ENCODE data around the gene UBE2E3.

The UBE2E3 gene

GRCh38 chr2:180971811-180972210 lies 8.6 kb upstream of the UBE2E3 start:
- Histone ChIP-seq H3K9me3 (ENCODE audit: control insufficient read depth in 1 of 2, low read length in 2 of 2) (no peaks in the 10 kb centered on the region), H3K27me3 (ENCODE audit: control insufficient read depth in 1 of 2, insufficient read depth in 2 of 2, low read length in 2 of 2) (no peaks in the 10 kb centered on the region), H3K4me1 (ENCODE audit: control insufficient read depth in 1 of 2, insufficient read depth in 2 of 2, low read length in 2 of 2) (no peaks in the 10 kb centered on the region), H3K27ac (ENCODE audit: low read depth, low read length) (no peak overlapping the region), H3K36me3 (ENCODE audit: control insufficient read depth in 1 of 2, insufficient read depth in 2 of 2, low read length in 2 of 2) (no peaks in the 10 kb centered on the region), H3K9ac (ENCODE audit: low read depth in 1 of 2, low read length in 2 of 2) (no peak overlapping the region), H3K4me3 (ENCODE audit: low read depth in 1 of 2, low read length in 2 of 2) (no peak overlapping the region)

- Histone ChIP-seq H3K27ac (ENCODE audit: low read depth, low read length) (no peak overlapping the region), H3K9me3 (ENCODE audit: control insufficient read depth in 1 of 2, low read length in 2 of 2) (no peaks in the 10 kb centered on the region), H3K9ac (ENCODE audit: low read depth in 1 of 2, low read length in 2 of 2) (no peak overlapping the region), H3K4me1 (ENCODE audit: control insufficient read depth in 1 of 2, insufficient read depth in 2 of 2, low read length in 2 of 2) (no peaks in the 10 kb centered on the region), H3K4me3 (ENCODE audit: low read depth in 1 of 2, low read length in 2 of 2) (no peak overlapping the region), H3K36me3 (ENCODE audit: control insufficient read depth in 1 of 2, insufficient read depth in 2 of 2, low read length in 2 of 2) (no peaks in the 10 kb centered on the region), H3K27me3 (ENCODE audit: control insufficient read depth in 1 of 2, insufficient read depth in 2 of 2, low read length in 2 of 2) (no peaks in the 10 kb centered on the region)
Measured at GRCh38 chr2:180975585-180975984, 4.8 kb upstream of the UBE2E3 start.

GRCh38 chr2:180978903-180979748 lies 1.3 kb upstream of the UBE2E3 start:
- Histone ChIP-seq H3K9ac (ENCODE audit: low read depth in 1 of 2, low read length in 2 of 2) (peak overlapping the region in 1 of 2 donors; percentile 55), H3K9me3 (ENCODE audit: control insufficient read depth in 1 of 2, low read length in 2 of 2) (no peaks in the 10 kb centered on the region), H3K27ac (ENCODE audit: low read depth, low read length) (no peak overlapping the region), H3K36me3 (ENCODE audit: control insufficient read depth in 1 of 2, insufficient read depth in 2 of 2, low read length in 2 of 2) (no peaks in the 10 kb centered on the region), H3K4me3 (ENCODE audit: low read depth in 1 of 2, low read length in 2 of 2) (peak overlapping the region in 1 of 2 donors; percentile 57), H3K27me3 (ENCODE audit: control insufficient read depth in 1 of 2, insufficient read depth in 2 of 2, low read length in 2 of 2) (no peaks in the 10 kb centered on the region), H3K4me1 (ENCODE audit: control insufficient read depth in 1 of 2, insufficient read depth in 2 of 2, low read length in 2 of 2) (peaks cover 13 to 22% of the 10 kb centered on the region in 2 donors)

- Histone ChIP-seq H3K27ac (ENCODE audit: low read depth, low read length) (peak overlapping the region; percentile 37), H3K9me3 (ENCODE audit: control insufficient read depth in 1 of 2, low read length in 2 of 2) (no peaks in the 10 kb centered on the region), H3K36me3 (ENCODE audit: control insufficient read depth in 1 of 2, insufficient read depth in 2 of 2, low read length in 2 of 2) (no peaks in the 10 kb centered on the region), H3K9ac (ENCODE audit: low read depth in 1 of 2, low read length in 2 of 2) (peak overlapping the region; percentile 49 to 55), H3K4me3 (ENCODE audit: low read depth in 1 of 2, low read length in 2 of 2) (peak overlapping the region; percentile 57 to 70), H3K4me1 (ENCODE audit: control insufficient read depth in 1 of 2, insufficient read depth in 2 of 2, low read length in 2 of 2) (peaks cover 14 to 25% of the 10 kb centered on the region in 2 donors), H3K27me3 (ENCODE audit: control insufficient read depth in 1 of 2, insufficient read depth in 2 of 2, low read length in 2 of 2) (no peaks in the 10 kb centered on the region)
Measured at GRCh38 chr2:180979749-180980105, 678 bp upstream of the UBE2E3 start.

GRCh38 chr2:180980943-180981911 lies 822 bp downstream of the UBE2E3 start:
- peak overlapping the region; percentile 68 to 93 for H3K9ac ChIP-seq (ENCODE audit: low read depth in 1 of 2, low read length in 2 of 2)
- no peaks in the 10 kb centered on the region for H3K27me3 ChIP-seq (ENCODE audit: control insufficient read depth in 1 of 2, insufficient read depth in 2 of 2, low read length in 2 of 2)
- H3K36me3 ChIP-seq (ENCODE audit: control insufficient read depth in 1 of 2, insufficient read depth in 2 of 2, low read length in 2 of 2), result no peaks in the 10 kb centered on the region
- H3K4me1 ChIP-seq (ENCODE audit: control insufficient read depth in 1 of 2, insufficient read depth in 2 of 2, low read length in 2 of 2), result peaks cover 18 to 25% of the 10 kb centered on the region in 2 donors
- peak overlapping the region; percentile 84 to 93 for H3K4me3 ChIP-seq (ENCODE audit: low read depth in 1 of 2, low read length in 2 of 2)
- H3K9me3 ChIP-seq (ENCODE audit: control insufficient read depth in 1 of 2, low read length in 2 of 2), result no peaks in the 10 kb centered on the region
- H3K27ac ChIP-seq (ENCODE audit: low read depth, low read length), result no peak overlapping the region

- H3K9ac ChIP-seq (ENCODE audit: low read depth in 1 of 2, low read length in 2 of 2), result no peak overlapping the region
- H3K27ac ChIP-seq (ENCODE audit: low read depth, low read length), result no peak overlapping the region
- peaks cover 20 to 25% of the 10 kb centered on the region in 2 donors for H3K4me1 ChIP-seq (ENCODE audit: control insufficient read depth in 1 of 2, insufficient read depth in 2 of 2, low read length in 2 of 2)
- no peaks in the 10 kb centered on the region for H3K27me3 ChIP-seq (ENCODE audit: control insufficient read depth in 1 of 2, insufficient read depth in 2 of 2, low read length in 2 of 2)
- H3K36me3 ChIP-seq (ENCODE audit: control insufficient read depth in 1 of 2, insufficient read depth in 2 of 2, low read length in 2 of 2), result no peaks in the 10 kb centered on the region
- peak overlapping the region; percentile 33 to 41 for H3K4me3 ChIP-seq (ENCODE audit: low read depth in 1 of 2, low read length in 2 of 2)
- H3K9me3 ChIP-seq (ENCODE audit: control insufficient read depth in 1 of 2, low read length in 2 of 2), result no peaks in the 10 kb centered on the region
Measured at GRCh38 chr2:180983468-180984242, 3.2 kb downstream of the UBE2E3 start.

GRCh38 chr2:180985771-180986395 lies 5.5 kb downstream of the UBE2E3 start:
- H3K36me3 ChIP-seq (ENCODE audit: control insufficient read depth in 1 of 2, insufficient read depth in 2 of 2, low read length in 2 of 2), result no peaks in the 10 kb centered on the region
- no peaks in the 10 kb centered on the region for H3K27me3 ChIP-seq (ENCODE audit: control insufficient read depth in 1 of 2, insufficient read depth in 2 of 2, low read length in 2 of 2)
- H3K27ac ChIP-seq (ENCODE audit: low read depth, low read length), result no peak overlapping the region
- H3K9me3 ChIP-seq (ENCODE audit: control insufficient read depth in 1 of 2, low read length in 2 of 2), result no peaks in the 10 kb centered on the region
- H3K9ac ChIP-seq (ENCODE audit: low read depth in 1 of 2, low read length in 2 of 2), result no peak overlapping the region
- H3K4me1 ChIP-seq (ENCODE audit: control insufficient read depth in 1 of 2, insufficient read depth in 2 of 2, low read length in 2 of 2), result peaks cover 20 to 25% of the 10 kb centered on the region in 2 donors
- no peak overlapping the region for H3K4me3 ChIP-seq (ENCODE audit: low read depth in 1 of 2, low read length in 2 of 2)

- H3K27ac ChIP-seq (ENCODE audit: low read depth, low read length), result no peak overlapping the region
- H3K4me1 ChIP-seq (ENCODE audit: control insufficient read depth in 1 of 2, insufficient read depth in 2 of 2, low read length in 2 of 2), result peaks cover 20 to 23% of the 10 kb centered on the region in 2 donors
Measured at GRCh38 chr2:180987146-180987545, 6.7 kb downstream of the UBE2E3 start.

GRCh38 chr2:180990337-180990736 lies 9.9 kb downstream of the UBE2E3 start:
- Histone ChIP-seq H3K4me3 (ENCODE audit: low read depth in 1 of 2, low read length in 2 of 2) (no peak overlapping the region), H3K4me1 (ENCODE audit: control insufficient read depth in 1 of 2, insufficient read depth in 2 of 2, low read length in 2 of 2) (peaks cover 0 to 5% of the 10 kb centered on the region in 2 donors), H3K36me3 (ENCODE audit: control insufficient read depth in 1 of 2, insufficient read depth in 2 of 2, low read length in 2 of 2) (no peaks in the 10 kb centered on the region), H3K27me3 (ENCODE audit: control insufficient read depth in 1 of 2, insufficient read depth in 2 of 2, low read length in 2 of 2) (no peaks in the 10 kb centered on the region), H3K27ac (ENCODE audit: low read depth, low read length) (no peak overlapping the region), H3K9ac (ENCODE audit: low read depth in 1 of 2, low read length in 2 of 2) (no peak overlapping the region), H3K9me3 (ENCODE audit: control insufficient read depth in 1 of 2, low read length in 2 of 2) (no peaks in the 10 kb centered on the region)

More at GRCh38 chr2:180987146-180987545, 6.7 kb downstream of the UBE2E3 start:
- H3K9me3 ChIP-seq (ENCODE audit: control insufficient read depth in 1 of 2, low read length in 2 of 2), result no peaks in the 10 kb centered on the region
- no peak overlapping the region for H3K4me3 ChIP-seq (ENCODE audit: low read depth in 1 of 2, low read length in 2 of 2)
- no peaks in the 10 kb centered on the region for H3K27me3 ChIP-seq (ENCODE audit: control insufficient read depth in 1 of 2, insufficient read depth in 2 of 2, low read length in 2 of 2)
- no peaks in the 10 kb centered on the region for H3K36me3 ChIP-seq (ENCODE audit: control insufficient read depth in 1 of 2, insufficient read depth in 2 of 2, low read length in 2 of 2)
- H3K9ac ChIP-seq (ENCODE audit: low read depth in 1 of 2, low read length in 2 of 2), result no peak overlapping the region
